Measurements from ENCODE around the gene PARD6A. TPM values are rescaled to one million over a fixed set of nuclear protein-coding genes. Genes with fewer than 3 reads are reported as not detected.

Gene PARD6A
- total RNA-seq, 1 experiment from 2014 or later = 6.8 TPM

DNA sequence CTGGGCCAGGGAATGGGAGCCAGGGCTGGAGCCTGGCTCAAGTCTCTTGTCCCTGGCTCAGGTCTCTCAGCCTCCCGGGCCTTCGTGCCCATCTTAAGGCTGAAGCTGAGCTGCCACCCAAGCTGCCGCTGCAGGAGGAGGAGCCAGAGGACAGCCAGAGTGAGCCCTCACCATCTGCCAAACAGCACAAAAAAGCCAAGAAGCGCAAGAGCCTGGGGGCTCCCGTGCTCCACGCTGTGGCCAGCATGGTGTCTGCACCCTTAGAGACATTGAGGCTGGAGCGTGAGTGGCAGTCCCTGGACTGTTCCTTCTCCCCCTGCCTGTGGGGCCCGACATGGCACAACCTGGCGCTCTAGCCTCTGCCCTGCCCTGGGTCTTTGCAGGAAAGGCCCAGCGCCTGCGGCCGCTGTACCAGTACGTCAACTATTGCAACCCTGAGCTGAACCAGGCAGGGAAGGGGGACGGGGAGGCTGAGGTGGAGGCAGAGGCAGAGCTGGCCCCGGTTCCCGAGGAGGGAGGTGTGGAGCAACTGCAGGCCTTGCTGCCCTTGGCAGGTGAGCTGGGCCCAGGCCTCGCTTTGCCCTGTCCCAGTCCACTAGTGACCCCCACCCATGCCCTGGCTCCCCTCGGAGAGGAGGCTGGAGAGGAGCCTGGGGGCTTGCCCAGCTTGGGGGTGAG, 7.2 kb downstream of the PARD6A start:
- Histone ChIP-seq H3K36me3 (replicated peaks; ENCODE audit: control insufficient read depth, insufficient read depth, low read length) (no peaks in the 10 kb centered on the region), H3K27me3 (ENCODE audit: control insufficient read depth, insufficient read depth, low read length) (peaks cover 12% of the 10 kb centered on the region; the same call in 1 of the 2 replicates), H3K4me3 (ENCODE audit: insufficient read depth, low read depth, low read length) (no peak overlapping the region)
- peak; percentile 96 for DNase-seq

GRCh38 chr16:67668495-67669157, 7.9 kb downstream of the PARD6A start:
- Histone ChIP-seq H3K36me3 (replicated peaks; ENCODE audit: control insufficient read depth, insufficient read depth, low read length) (no peaks in the 10 kb centered on the region), H3K27me3 (ENCODE audit: control insufficient read depth, insufficient read depth, low read length) (peaks cover 12% of the 10 kb centered on the region; the same call in 1 of the 2 replicates), H3K4me3 (ENCODE audit: insufficient read depth, low read depth, low read length) (no peak overlapping the region)
- DNase-seq = no peak

DNA sequence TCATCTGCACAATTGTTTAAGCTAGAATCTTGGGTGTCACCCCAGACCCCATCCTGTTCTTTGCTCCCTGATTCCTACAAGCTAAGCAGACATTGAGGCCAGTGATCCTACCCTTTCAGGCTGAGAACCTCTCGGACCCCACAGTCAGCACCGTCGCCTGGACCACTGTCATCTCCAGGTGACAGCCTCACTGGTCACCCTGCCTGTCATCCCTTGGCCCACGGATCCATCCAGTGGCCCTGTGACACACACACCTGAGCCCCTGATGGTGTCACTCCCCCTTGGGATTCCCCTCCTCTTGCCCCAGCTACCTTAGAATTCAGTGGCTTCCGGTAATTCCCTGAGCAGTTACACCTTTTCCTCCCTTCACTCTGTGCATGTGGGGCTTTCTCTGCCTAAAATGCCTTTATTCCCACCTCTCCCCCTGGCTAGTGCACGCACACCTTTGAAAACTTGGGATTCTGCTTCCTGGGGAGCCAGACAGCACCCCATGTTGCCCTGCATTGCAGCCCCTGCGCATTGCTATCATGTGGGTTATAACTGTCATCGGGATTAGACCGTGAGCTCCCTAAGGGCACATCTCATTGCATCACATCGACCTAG, 8.8 kb downstream of the PARD6A start:
- DNase-seq = no peak

DNA sequence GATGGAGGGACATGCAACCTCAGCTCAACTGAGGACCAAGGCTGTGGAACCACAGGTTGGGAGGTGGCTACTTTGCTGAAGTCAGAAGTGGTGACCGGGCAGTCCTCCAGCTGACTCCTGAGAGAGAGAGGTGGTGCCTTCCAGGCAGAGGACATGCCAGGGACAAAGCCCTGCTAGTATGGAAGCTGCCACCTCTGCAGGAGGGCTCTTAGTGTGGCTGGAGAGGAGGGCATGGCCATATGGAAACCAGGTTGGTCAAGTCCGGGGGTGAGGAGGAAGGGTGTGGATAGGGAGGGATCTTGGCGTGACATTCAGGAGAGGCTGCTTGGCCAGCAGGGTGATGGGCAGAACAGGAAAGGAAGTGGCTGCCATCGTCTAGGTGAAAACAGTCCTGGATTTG, 11.5 kb downstream of the PARD6A start:
- DNase-seq = peak; percentile 51
- H3K27me3 ChIP-seq (ENCODE audit: control insufficient read depth, insufficient read depth, low read length) = peaks cover 3% of the 10 kb centered on the region; the same call in 1 of the 2 replicates
- H3K36me3 ChIP-seq (replicated peaks; ENCODE audit: control insufficient read depth, insufficient read depth, low read length) = no peaks in the 10 kb centered on the region
- no peak overlapping the region for H3K4me3 ChIP-seq (ENCODE audit: insufficient read depth, low read depth, low read length)

More for the DNA sequence above, 8.8 kb downstream of the PARD6A start:
- H3K27me3 ChIP-seq (ENCODE audit: control insufficient read depth, insufficient read depth, low read length) = peaks cover 12% of the 10 kb centered on the region; the same call in 1 of the 2 replicates
- no peak overlapping the region for H3K4me3 ChIP-seq (ENCODE audit: insufficient read depth, low read depth, low read length)
- no peaks in the 10 kb centered on the region for H3K36me3 ChIP-seq (replicated peaks; ENCODE audit: control insufficient read depth, insufficient read depth, low read length)

- Histone ChIP-seq H3K4me3 (ENCODE audit: insufficient read depth, low read depth, low read length) (no peak overlapping the region), H3K36me3 (replicated peaks; ENCODE audit: control insufficient read depth, insufficient read depth, low read length) (no peaks in the 10 kb centered on the region), H3K27me3 (ENCODE audit: control insufficient read depth, insufficient read depth, low read length) (no peaks in the 10 kb centered on the region; the same call in 1 of the 2 replicates)
- DNase-seq = peak; percentile 91
Observed at GRCh38 chr16:67672739-67673662, 12.2 kb downstream of the PARD6A start.

DNA sequence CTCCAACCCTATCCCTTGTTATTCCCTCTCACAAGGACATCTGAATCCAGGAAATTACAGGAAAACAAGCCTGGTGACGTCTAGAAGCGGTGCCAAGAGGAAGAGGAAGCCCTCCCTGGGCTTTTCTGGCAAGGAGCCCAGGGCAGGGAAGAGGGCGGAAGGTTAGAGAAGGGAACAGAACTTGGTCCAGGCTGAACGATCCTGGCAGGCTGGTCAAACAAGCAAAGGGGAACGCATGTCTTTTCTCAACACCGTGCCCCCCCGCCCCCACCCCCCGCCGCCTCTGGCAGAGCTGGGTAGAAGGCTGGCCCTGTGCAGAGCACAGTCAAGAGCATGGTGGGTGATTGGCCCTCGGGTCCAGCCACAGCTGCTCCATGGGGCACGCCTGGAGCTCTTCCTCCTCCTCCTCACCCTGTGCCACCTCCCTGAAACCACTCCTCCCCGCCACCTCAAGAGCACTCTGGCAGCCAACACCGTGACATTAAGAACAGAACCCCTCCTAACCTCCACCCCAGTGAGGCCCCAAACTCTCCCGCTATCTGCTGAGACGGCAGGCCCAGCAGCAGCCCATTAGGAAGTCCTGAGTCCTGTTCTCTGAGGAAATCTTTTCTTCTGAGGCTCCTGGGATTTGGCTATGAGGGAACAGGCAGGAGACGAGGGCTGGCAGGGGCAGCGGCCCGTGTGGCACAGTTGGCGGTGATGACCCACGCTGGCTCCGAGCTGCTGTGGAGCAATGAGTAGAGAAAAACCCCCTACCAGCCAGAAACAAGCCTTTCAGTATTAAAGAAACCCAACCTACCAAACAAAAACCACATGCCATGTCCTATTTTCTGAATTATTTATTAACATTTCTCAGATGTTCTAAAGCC, 13.2 kb downstream of the PARD6A start:
- DNase-seq = peak; percentile 56
- Histone ChIP-seq H3K4me3 (ENCODE audit: insufficient read depth, low read depth, low read length) (no peak overlapping the region), H3K36me3 (replicated peaks; ENCODE audit: control insufficient read depth, insufficient read depth, low read length) (no peaks in the 10 kb centered on the region), H3K27me3 (ENCODE audit: control insufficient read depth, insufficient read depth, low read length) (no peaks in the 10 kb centered on the region)

- peak; percentile 33 for DNase-seq
- Histone ChIP-seq H3K4me3 (ENCODE audit: insufficient read depth, low read depth, low read length) (no peak overlapping the region), H3K36me3 (replicated peaks; ENCODE audit: control insufficient read depth, insufficient read depth, low read length) (no peaks in the 10 kb centered on the region), H3K27me3 (ENCODE audit: control insufficient read depth, insufficient read depth, low read length) (no peaks in the 10 kb centered on the region)
Observed at GRCh38 chr16:67674851-67675578, 14.3 kb downstream of the PARD6A start.

GRCh38 chr16:67675579-67675935, 14.8 kb downstream of the PARD6A start:
- H3K4me3 ChIP-seq (ENCODE audit: insufficient read depth, low read depth, low read length) = no peak overlapping the region
- H3K27me3 ChIP-seq (ENCODE audit: control insufficient read depth, insufficient read depth, low read length) = no peaks in the 10 kb centered on the region
- peak; percentile 26 for DNase-seq
- no peaks in the 10 kb centered on the region for H3K36me3 ChIP-seq (replicated peaks; ENCODE audit: control insufficient read depth, insufficient read depth, low read length)

- Histone ChIP-seq H3K36me3 (replicated peaks; ENCODE audit: control insufficient read depth, insufficient read depth, low read length) (no peaks in the 10 kb centered on the region), H3K4me3 (ENCODE audit: insufficient read depth, low read depth, low read length) (no peak overlapping the region), H3K27me3 (ENCODE audit: control insufficient read depth, insufficient read depth, low read length) (no peaks in the 10 kb centered on the region)
- no peak for DNase-seq
Observed at GRCh38 chr16:67675999-67676398, 15.2 kb downstream of the PARD6A start.

- H3K4me3 ChIP-seq (ENCODE audit: insufficient read depth, low read depth, low read length) = no peak overlapping the region
- no peaks in the 10 kb centered on the region for H3K36me3 ChIP-seq (replicated peaks; ENCODE audit: control insufficient read depth, insufficient read depth, low read length)
- no peaks in the 10 kb centered on the region for H3K27me3 ChIP-seq (ENCODE audit: control insufficient read depth, insufficient read depth, low read length)
- DNase-seq = no peak
Observed at GRCh38 chr16:67676516-67676915, 15.8 kb downstream of the PARD6A start.

DNA sequence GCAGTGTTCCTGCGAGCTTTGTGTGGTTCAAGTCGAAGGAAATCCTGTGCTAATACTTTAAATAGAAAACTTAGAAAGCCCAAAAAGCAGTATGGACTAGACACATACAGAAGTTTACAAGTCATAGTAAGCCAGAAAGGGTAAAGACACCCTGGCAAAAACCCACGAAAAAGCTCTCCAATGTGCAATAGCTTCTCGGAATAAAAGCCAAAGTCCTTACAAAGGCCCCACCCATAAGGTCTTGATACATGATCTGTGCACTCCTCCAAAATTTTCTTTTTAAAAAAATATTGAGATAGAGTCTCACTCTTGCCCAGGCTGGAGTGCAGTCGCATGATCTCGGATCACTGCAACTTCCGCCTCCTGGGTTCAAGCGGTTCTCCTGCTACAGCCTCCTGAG, 16.2 kb downstream of the PARD6A start:
- H3K27me3 ChIP-seq (ENCODE audit: control insufficient read depth, insufficient read depth, low read length) = no peaks in the 10 kb centered on the region
- no peaks in the 10 kb centered on the region for H3K36me3 ChIP-seq (replicated peaks; ENCODE audit: control insufficient read depth, insufficient read depth, low read length)
- H3K4me3 ChIP-seq (ENCODE audit: insufficient read depth, low read depth, low read length) = no peak overlapping the region
- no peak for DNase-seq

- peak; percentile 37 for DNase-seq
- Histone ChIP-seq H3K27me3 (ENCODE audit: control insufficient read depth, insufficient read depth, low read length) (no peaks in the 10 kb centered on the region), H3K36me3 (replicated peaks; ENCODE audit: control insufficient read depth, insufficient read depth, low read length) (no peaks in the 10 kb centered on the region)
Observed at GRCh38 chr16:67677712-67678111, 17.0 kb downstream of the PARD6A start.

DNA sequence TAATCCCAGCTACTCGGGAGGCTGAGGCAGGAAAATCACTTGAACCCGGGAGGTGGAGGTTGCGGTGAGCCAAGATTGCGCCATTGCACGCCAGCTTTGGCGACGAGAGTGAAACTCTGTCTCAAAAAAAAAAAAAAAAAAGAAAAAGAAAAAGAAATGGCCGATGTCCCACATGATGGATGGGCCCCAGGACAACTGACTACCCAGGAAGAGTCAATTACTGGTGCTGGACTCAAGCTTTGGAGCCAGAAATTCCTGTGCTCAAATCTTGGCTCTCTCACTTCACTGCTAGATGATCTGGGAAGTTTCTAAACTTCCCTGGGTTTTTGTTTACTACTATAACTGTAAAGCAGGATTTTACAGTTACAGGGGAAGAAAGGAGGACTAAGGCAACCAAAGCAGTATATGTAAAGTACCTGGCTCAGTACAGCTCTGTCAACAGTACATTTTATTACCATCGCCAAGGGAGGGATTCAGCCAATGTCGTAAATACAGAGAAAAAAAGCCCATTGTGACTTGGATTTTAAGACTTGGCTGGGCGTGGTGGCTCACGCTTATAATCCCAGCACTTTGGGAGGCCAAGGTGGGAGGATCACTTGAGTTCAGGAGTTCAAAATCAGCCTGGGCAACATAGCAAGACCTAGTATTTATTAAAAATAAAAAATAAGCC, 17.7 kb downstream of the PARD6A start:
- Histone ChIP-seq H3K36me3 (replicated peaks; ENCODE audit: control insufficient read depth, insufficient read depth, low read length) (no peaks in the 10 kb centered on the region; the same call in none of the 2 replicates), H3K27me3 (ENCODE audit: control insufficient read depth, insufficient read depth, low read length) (no peaks in the 10 kb centered on the region), H3K4me3 (ENCODE audit: insufficient read depth, low read depth, low read length) (no peak overlapping the region)
- DNase-seq = no peak

More at GRCh38 chr16:67677712-67678111, 17.0 kb downstream of the PARD6A start:
- no peak overlapping the region for H3K4me3 ChIP-seq (ENCODE audit: insufficient read depth, low read depth, low read length)

All from H7 (cell line).